ENCODE measurements around the gene OTOGL.

DNA sequence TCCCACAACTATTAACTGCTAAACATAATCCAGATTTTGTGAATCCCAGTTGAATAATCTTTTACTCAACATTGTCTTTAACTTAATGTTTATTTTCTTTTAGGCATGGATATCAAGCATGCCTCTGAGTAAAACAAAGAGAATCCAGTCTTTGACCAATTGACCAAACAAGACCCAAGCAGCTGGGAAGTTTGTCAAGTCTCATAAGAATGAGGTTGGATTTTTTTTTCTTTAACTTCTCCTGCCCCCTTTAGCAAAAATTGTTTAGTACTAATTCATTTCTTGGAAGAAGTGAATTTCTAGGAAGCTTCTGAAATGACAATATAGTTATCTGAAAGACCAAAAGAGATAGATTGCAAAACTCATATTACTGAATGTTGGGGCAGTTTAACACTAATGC lies 89.9 kb downstream of the OTOGL start:
- TF ChIP-seq, protein P1, sequence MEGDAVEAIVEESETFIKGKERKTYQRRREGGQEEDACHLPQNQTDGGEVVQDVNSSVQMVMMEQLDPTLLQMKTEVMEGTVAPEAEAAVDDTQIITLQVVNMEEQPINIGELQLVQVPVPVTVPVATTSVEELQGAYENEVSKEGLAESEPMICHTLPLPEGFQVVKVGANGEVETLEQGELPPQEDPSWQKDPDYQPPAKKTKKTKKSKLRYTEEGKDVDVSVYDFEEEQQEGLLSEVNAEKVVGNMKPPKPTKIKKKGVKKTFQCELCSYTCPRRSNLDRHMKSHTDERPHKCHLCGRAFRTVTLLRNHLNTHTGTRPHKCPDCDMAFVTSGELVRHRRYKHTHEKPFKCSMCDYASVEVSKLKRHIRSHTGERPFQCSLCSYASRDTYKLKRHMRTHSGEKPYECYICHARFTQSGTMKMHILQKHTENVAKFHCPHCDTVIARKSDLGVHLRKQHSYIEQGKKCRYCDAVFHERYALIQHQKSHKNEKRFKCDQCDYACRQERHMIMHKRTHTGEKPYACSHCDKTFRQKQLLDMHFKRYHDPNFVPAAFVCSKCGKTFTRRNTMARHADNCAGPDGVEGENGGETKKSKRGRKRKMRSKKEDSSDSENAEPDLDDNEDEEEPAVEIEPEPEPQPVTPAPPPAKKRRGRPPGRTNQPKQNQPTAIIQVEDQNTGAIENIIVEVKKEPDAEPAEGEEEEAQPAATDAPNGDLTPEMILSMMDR (conservative IDR thresholded peaks at IDR 0.05): no peak
- TF ChIP-seq EZH2 (IDR thresholded peaks at IDR 0.05; ENCODE audit: low read depth): no peak
